Stimulated activated CD8-positive, alpha-beta memory T cell treated with anti-CD3 and anti-CD28 coated beads, Interleukin-15, amount 100 ng/mL, for 24 hours (primary cell): ENCODE measurements around the gene CFC1B.
"Not testable (repeated sequence)": the region's sequence is repeated elsewhere in the genome, so short reads cannot be mapped to it uniquely, and the experiment has no call there.

Source experiments
- DNase-seq: peaks from one replicate; pipeline ENCODE4 v3.0.0-alpha.2; 2020; ENCODE audit warnings: low read depth

Gene CFC1B

GRCh38 chr2:130520992-130521391 lies at the start of gene CFC1B:
TSS of gene CFC1B (plus strand) at chr2:130521222. CDS start at chr2:130521485, 263 bp downstream.
- DNase-seq, result not testable (repeated sequence)

GRCh38 chr2:130491073-130491472 lies 29.9 kb upstream of the CFC1B start:
- not testable (repeated sequence) for DNase-seq

GRCh38 chr2:130509228-130509627 lies 11.8 kb upstream of the CFC1B start, which contains the start of gene POTEI:
TSS of gene POTEI (minus strand) at chr2:130509328. CDS start at chr2:130509235, 93 bp downstream.
- DNase-seq, result not testable (repeated sequence)

- DNase-seq, result not testable (repeated sequence)
Observed at GRCh38 chr2:130510807-130511746, 9.9 kb upstream of the CFC1B start.

DNA sequence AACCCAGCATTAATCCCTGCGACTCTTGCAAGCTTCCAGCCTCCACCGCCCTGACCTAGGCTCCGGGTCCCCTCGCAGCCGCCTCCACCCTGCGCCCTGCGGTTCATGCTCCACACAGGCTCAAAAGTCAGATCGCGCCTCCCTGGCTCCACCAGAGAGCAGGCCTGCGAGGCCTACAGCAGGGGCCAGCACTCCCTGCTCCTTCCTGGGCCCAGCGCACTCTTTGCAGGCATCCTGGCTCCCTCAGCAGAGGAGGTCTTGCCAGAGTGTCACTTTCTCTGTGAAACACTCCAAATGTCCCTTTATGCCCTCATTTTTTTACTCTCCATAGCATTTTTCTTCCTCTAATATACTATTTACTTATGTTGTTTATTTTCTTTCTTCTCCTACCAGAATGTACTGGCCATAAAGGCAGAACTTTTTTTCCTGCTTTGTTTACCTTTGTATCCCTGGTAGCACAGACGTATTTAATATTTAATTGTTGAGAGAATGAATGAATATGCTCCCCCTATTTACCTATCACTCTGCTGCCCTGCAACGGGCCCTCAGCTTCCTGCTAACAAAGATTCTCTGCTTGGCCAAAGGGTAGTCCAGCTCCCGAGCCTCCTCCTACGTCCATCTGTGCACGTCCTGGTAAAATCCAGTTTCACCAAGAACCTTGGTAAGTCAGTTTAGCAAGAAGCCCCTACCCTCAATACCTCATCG lies 9.1 kb upstream of the CFC1B start:
- DNase-seq, result not testable (repeated sequence)

DNA sequence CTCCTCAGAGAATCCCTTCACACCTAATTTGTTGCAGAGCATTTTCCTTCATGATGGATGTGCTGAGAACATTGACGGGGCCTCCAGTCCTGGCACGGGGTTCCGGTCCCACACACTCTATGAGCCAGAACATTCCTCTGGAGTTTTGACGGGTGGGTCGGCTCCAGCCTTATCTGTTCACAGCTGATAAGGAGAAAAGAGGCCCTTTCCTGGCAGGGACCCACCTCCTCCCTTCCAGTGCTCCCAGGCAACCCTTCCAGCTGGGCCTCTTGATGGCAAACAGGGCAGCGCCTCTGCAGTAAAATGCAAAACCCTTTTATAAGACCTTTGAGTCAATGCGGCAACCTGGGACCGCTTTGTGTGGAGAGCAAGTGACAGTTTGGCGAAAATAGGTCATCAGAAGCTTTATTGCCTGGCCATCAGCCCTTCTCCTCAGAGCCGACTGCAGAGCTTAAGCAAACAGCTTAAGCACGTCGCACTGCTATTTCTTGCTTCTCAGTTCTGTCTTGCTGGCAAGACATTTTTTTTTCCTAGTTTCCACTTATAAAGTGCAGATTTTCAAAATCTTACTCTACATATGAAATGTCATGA lies 2.4 kb upstream of the CFC1B start:
- not testable (repeated sequence) for DNase-seq

DNA sequence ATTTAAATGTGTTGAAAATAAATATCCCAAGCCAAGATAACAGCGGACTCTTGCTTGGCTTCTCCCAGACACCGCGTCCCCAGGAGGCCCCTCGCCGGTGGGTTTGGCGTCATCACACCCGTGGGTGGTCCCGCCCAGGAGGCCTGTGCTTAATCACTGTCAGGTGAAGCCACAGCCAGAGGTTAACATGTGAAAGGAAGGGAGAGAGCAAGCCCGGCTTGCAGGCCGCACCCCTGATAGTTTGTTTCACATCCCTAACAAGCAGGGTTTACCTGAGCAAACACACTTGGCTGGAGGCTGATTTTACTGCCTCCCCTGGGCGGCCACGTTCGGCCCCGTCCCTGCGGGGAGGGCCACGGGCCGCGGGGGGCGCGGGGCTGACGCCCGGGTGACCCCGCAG lies 1.4 kb downstream of the CFC1B start:
- not testable (repeated sequence) for DNase-seq

GRCh38 chr2:130527365-130527967 lies 6.4 kb downstream of the CFC1B start:
- not testable (repeated sequence) for DNase-seq

DNA sequence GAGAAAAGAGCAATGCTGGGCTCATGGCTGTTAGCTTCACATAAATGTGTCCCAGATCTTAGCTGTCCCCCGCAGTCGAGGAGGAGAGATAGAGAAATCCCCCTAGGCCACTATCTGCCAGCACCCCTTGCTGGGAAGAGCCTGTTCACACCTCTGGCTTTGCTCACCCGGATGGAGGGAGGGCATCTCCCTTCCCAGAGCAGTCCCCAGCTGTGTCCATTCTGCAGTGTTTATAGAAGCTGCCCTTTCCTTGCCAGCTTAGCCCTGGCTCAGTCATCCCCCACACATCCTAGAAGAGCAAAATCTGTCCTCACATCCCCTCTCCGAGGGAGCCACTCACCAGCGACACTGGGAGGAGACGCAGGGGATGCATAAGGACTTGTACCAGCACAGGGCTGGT lies 8.5 kb downstream of the CFC1B start:
- DNase-seq, result not testable (repeated sequence)

- DNase-seq, result not testable (repeated sequence)
Observed at GRCh38 chr2:130530212-130530611, 9.2 kb downstream of the CFC1B start.

- not testable (repeated sequence) for DNase-seq
Observed at GRCh38 chr2:130531225-130531624, 10.2 kb downstream of the CFC1B start.

DNA sequence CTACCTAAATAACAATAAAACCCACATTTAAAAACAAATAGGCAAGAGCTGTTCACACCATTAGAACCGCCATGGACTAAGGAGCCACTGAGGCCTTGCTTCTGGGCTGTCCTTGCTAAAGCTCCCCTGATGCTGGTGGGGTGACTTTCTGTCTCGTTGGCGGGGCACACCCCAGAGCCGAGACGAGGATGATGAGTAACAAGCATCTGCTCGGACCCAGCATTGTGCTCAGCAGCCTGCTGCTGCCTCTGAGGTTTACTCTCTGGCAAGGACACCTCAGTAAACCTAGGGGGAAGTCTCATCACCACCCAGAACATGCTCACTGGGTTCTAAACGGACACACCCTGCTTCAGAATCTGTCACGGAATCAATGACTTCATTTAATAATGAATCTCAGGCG lies 10.7 kb downstream of the CFC1B start:
- DNase-seq, result not testable (repeated sequence)

GRCh38 chr2:130536654-130537053 lies 15.6 kb downstream of the CFC1B start:
- not testable (repeated sequence) for DNase-seq

DNA sequence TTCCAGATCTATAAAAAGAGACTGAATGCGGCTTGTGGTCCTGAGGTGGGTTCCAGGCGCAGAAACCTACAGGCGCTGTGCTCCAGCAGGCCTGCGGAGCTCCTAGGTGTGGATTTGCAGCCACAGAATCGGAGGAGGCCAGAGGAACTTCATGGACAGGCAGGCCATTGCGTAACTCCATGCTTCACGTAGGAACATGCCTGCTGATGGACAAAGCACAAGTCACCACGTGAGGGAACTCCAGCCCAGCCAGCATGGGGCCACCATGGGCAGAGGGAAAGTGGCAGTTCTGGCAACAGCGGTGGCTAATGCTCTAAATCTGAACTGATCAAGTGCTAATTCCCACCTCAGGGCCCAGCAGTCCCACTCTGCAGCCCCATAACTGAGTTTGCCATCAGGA lies 17.2 kb downstream of the CFC1B start:
- DNase-seq, result not testable (repeated sequence)

DNA sequence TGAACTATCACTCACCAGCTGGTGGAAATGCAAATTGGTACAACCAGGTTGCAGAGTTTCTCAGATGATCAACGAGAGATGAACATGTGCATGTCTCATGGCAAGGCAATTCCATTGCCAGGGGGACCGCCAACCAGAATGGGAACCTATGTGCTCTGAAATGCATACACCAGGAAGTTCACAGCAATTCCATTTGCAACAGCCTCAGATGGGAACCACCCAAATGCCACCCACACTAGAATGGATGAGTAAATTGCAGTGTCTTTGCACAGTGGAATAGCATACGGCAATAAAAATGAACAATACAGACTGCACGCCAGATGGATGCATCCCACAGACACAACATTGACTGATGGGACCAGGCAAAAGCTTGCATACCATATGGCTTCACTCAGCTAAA lies 21.8 kb downstream of the CFC1B start:
- DNase-seq, result not testable (repeated sequence)

DNA sequence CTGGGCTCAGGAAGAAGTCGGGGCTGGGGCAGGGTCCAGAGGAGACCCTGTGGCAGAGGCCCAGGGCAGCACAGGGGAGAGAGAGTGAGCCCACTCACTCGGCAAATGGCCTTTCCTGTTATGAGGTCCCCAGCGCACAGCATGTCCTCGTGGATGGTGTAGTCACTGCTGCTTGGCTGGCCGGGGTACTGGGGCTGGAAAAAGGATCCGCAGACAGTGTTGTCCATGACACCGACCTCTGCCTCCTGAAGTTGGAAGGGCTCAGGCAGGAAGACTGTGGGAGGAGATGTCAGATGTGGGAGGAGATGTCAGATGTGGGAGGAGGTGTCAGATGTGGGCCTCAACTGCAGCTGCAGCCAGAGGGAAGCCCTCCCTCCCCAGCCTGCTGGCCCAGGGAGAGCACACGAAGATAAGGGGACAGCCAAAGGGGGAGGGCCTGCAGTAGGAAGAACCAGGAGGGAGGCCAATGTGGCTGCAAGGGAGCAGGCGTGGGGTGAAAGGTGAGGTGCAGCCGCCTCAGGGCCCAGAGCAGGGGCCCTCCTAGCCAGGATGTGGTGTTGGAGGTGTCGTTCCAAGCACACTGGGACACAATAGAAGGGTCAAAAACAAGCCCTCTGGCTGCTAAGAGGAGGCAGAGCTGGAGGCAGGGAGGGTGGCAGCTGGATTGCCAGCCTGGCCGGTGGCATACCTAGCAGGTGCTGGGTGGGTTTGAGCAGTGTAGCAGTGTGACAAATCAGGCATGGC lies 22.9 kb downstream of the CFC1B start:
- not testable (repeated sequence) for DNase-seq

DNA sequence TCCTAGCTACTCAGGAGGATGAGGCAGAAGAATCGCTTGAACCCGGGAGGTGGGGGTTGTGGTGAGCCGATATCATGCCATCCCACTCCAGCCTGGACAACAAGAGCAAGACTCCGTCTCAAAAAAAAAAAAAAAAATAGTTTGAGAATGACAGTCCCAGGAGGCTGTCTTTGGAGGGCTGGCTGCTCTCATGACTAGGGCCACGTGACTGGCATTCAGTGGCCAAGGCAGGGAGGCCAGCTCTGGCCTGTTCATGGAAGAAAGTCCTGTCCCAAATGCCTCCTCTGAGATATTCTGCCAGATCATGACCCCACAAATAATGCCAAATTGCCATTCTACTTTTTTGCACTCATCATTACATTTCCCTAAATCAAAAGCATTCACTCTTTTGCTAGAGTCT lies 24.0 kb downstream of the CFC1B start:
- DNase-seq, result not testable (repeated sequence)

DNA sequence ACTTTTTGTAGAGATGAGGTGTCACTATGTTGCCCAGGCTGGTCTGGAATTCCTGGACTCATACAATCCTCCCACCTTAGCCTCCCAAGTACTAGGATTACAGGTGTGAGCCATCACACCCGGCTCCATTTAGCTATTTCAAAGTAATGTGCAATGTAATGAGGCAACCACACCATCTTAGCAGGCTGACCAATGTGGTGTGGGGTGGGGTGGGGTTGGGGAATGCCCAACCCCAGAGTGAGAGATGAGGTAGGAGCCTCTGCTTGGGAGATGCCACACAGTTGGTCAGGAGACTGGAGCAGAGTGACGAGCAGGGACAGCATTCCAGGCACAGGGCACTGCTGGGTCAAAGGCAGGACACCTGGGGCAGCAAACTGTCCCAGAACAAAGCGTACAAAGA lies 27.4 kb downstream of the CFC1B start:
- DNase-seq, result not testable (repeated sequence)

- DNase-seq, result not testable (repeated sequence)
Observed at GRCh38 chr2:130549475-130549874, 28.5 kb downstream of the CFC1B start.

GRCh38 chr2:130554178-130554577 lies 33.2 kb downstream of the CFC1B start:
- DNase-seq, result not testable (repeated sequence)

DNA sequence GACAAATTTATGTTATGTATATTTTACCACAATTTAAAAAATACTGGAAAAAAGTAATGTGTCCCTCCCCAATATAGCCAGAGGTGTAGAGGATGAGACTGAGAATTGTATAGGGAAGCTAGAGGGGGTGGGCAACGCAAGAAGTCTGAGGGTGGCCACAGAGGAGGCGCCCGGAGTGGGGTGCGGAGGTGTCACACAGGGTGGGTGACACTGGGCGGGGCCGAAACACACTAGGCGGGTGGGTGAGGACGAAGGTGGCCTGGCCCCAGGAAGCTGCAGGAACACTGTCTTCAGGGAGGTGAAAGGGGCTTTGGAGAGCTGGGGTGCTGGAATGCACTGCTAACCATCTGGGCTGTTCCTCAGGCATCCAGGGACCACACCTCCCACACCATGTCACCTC lies 35.4 kb downstream of the CFC1B start:
- DNase-seq, result not testable (repeated sequence)
